ENCODE measurements around the gene MPL.

DNA sequence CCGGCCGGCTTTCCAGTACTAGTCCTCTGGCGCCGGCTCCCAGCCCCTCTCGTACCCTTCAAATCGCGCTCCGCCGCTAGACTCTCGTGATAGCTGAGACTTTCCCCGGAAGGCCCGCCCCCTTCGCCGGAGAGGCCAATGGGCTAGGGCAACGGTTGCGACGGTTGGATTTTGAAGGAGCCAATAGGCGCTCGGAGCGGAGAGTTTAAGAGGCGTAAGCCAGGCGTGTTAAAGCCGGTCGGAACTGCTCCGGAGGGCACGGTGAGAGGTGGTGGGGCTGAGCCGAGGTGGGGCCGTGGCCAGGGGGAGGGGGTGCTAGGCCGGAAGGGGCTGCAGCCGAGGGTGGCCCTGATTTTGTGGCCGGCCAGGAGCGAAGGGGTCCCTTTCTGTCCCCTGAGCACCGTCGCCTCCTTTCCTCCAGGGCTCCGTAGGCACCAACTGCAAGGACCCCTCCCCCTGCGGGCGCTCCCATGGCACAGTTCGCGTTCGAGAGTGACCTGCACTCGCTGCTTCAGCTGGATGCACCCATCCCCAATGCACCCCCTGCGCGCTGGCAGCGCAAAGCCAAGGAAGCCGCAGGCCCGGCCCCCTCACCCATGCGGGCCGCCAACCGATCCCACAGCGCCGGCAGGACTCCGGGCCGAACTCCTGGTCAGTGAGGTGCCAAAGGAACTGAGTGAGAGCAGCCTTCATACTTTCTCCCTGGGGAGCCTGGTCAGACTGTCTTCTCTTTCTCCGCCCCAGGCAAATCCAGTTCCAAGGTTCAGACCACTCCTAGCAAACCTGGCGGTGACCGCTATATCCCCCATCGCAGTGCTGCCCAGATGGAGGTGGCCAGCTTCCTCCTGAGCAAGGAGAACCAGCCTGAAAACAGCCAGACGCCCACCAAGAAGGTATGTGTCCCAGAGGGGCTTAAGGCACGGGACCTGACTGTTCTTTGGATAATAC lies 21.4 kb downstream of the MPL start, which contains the start of gene CDC20:
- TF ChIP-seq, protein P1, sequence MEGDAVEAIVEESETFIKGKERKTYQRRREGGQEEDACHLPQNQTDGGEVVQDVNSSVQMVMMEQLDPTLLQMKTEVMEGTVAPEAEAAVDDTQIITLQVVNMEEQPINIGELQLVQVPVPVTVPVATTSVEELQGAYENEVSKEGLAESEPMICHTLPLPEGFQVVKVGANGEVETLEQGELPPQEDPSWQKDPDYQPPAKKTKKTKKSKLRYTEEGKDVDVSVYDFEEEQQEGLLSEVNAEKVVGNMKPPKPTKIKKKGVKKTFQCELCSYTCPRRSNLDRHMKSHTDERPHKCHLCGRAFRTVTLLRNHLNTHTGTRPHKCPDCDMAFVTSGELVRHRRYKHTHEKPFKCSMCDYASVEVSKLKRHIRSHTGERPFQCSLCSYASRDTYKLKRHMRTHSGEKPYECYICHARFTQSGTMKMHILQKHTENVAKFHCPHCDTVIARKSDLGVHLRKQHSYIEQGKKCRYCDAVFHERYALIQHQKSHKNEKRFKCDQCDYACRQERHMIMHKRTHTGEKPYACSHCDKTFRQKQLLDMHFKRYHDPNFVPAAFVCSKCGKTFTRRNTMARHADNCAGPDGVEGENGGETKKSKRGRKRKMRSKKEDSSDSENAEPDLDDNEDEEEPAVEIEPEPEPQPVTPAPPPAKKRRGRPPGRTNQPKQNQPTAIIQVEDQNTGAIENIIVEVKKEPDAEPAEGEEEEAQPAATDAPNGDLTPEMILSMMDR (IDR thresholded peaks at IDR 0.05; ENCODE audit: insufficient read depth, low read length, poor library complexity, severe bottlenecking): no peak
- no peak for TF ChIP-seq EZH2phosphoT487 (conservative IDR thresholded peaks at IDR 0.05; ENCODE audit: low read length)

Measured in SU-DHL-6 (cell line).